Stimulated activated CD8-positive, alpha-beta memory T cell treated with anti-CD3 and anti-CD28 coated beads, Interleukin-4, amount 100 ng/mL, for 1 hour (primary cell): ENCODE measurements around the gene LRRC36.

Experiments
- DNase-seq, 2 donors: peaks; one replicate each; pipeline ENCODE4 v3.0.0-alpha.2; 2020; ENCODE audit warnings: low read depth in 2 of 2, low spot score in 1 of 2

The LRRC36 gene

DNA sequence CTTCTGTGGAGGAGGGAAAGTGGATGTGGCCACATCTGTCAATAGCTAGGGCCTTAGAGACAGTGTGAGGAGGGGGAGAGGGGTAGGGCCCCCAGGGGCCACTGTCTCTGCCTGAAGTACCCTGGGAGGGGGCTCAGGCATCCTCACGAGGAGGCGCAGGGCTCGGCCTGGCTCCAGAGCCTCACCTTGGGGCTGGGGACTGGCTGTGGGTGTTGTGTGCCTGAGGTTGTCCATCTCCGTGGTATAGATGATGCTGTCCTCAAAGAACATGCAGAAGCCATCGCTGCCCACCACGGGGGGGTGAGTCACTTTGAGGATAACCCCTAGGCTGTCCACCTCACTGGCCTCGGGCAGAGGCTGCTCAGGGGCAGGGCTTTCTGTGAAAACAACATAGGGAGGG, 35.2 kb upstream of the LRRC36 start:
- no peak for DNase-seq

DNA sequence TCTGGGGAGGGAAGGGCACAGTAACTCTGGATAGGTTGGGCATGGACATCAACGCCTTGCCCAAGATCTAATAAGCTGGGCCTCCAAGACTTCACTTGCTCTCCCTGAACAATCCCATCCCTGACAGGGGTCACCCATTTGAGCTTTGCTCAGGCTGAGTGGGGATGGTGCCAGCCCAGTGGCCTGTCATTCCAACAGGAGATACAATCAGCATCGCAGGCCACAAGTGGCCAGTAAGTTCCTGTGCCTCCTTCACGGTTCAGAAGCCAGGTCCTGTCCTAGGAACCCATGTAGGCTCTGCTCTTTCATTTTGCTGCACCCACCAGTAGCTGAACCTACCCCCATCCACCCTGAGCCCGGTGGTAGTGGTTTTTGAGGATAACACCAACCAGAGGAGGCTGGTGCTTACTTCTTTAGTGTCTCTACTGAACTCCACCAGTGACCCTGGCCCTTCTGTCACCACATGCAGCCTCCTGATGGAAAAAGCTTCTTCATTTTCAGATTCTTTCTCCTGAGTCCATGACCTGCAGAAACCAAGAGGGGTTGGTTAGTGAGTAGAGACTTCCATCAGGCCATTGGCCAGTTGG, 32.4 kb upstream of the LRRC36 start:
- no peak for DNase-seq

DNA sequence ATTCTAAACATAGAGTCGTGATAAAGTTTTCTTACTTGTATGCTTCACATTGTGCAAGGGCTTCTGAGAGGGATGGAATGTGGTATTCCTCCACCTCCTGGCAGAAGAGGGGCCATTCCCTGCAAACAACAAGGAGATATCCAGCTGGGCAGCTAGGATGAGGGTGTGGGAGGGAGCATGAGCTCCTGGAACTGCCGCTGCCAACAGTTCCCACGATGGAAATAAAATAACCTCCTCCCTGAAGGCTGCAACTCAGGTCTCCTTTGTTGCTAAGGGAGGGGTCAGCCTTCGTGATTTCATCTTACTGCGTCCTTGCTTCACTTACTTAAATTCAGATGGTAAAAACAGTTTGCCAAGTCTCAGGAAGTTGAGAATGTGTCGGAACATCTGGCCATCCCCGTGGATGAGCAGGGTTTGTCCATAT, 31.7 kb upstream of the LRRC36 start:
- no peak for DNase-seq

DNA sequence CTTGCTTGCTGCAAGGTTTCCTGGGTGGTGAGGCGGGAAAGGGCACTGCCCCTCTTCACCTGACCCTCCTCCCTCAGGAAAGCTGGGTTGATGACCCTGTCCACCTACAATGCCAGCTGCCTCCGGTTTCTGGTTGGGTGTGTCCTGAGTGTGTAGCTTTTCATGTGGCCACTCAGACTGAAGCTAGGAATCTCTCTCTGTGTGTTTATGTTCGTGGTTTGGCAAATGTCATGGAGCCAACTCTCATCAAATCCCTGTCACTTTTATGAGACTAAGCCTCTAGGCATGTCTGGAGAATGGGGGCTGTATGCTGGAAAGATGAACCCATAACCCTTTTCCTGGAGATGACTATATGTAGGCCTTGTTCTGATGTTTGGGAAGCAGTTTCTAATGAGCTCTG, 30.2 kb upstream of the LRRC36 start:
- DNase-seq, result no peak

- no peak for DNase-seq
Measured at GRCh38 chr16:67298277-67298676, 28.3 kb upstream of the LRRC36 start.

DNA sequence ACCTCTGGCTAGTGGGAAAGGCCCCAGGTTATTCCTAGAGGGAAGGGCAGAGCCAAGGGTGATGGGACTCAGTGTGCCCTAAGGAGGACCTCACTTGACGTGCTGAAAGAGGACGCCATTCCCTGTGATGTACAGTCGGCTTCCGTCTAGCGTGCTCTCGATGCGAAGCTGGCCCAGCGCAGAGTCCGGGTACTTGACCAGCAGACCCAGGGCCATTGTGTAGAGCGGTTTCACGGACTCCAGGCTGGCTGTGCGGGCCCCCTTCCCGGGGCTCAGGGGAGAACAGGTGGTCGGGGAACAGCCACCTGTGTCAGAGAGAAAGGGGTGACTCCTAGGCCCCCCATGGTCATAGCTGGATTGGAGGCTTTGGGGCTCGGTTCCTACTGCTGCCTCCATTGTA, 27.3 kb upstream of the LRRC36 start:
- no peak for DNase-seq

GRCh38 chr16:67301080-67301782, 25.4 kb upstream of the LRRC36 start:
- no peak for DNase-seq

DNA sequence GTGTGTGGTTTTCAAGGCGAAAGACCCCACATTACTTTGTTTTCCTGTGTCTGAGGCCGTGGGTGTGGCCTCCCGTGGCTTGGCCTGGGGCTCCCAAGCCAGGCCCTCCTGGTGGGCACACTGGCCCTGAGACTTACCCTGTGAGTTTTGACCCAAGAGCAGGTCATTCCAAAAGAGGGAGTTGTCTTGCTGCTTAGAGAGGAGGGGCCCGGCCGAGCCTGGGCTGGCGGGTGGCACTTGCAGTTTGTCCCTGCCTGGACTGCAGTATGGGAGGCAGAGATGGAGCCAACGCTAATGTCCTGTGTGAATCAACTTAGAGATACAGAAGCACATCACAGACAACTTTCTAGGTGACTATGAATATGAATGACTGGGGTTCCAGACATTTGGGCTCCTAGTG, 24.5 kb upstream of the LRRC36 start:
- DNase-seq, result no peak

DNA sequence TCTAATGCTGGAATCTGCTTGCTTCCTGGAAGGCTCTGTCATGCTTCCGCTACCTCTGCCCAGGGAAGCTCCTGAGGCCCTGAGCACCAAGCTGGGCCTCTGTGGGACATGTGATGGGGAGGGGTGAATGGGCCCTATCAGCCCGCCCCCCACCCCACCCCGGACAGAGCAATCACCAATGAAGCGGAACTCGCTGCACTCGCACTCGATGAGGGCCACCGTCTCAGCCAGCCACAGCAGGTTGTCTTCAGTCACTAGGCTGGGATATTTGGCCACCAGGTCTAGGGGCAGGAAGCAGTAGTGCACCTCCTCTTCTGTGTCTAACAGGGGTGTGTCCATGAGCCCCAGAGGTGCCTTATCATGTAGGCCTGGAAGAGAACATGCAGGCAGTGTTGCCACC, 23.6 kb upstream of the LRRC36 start:
- DNase-seq, result no peak

- no peak for DNase-seq
Measured at GRCh38 chr16:67304020-67304419, 22.6 kb upstream of the LRRC36 start.

- DNase-seq, result no peak
Measured at GRCh38 chr16:67305216-67306071, 21.2 kb upstream of the LRRC36 start.

GRCh38 chr16:67310561-67310960, 16.1 kb upstream of the LRRC36 start:
- no peak for DNase-seq

GRCh38 chr16:67311607-67312488, 14.8 kb upstream of the LRRC36 start:
- no peak for DNase-seq

- no peak for DNase-seq
Measured at GRCh38 chr16:67312719-67313118, 13.9 kb upstream of the LRRC36 start.

- DNase-seq, result no peak
Measured at GRCh38 chr16:67317853-67318252, 8.8 kb upstream of the LRRC36 start.

DNA sequence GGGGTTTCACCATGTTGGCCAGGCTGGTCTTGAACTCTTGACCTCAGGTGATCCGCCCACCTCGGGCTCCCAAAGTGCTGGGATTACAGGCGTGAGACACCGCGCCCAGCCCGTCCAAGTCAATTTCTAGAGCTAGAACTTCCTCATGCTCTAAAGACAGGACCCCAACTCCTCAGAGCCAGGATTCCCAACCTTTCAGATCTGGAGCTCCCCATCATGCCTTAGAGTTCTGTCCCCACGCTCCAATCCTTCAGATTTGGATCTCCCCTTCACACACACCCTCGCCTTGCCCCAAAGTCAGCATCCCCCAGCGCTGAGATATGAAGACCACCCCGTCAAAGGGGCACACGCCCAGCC, 522 bp upstream of the LRRC36 start:
- no peak for DNase-seq

DNA sequence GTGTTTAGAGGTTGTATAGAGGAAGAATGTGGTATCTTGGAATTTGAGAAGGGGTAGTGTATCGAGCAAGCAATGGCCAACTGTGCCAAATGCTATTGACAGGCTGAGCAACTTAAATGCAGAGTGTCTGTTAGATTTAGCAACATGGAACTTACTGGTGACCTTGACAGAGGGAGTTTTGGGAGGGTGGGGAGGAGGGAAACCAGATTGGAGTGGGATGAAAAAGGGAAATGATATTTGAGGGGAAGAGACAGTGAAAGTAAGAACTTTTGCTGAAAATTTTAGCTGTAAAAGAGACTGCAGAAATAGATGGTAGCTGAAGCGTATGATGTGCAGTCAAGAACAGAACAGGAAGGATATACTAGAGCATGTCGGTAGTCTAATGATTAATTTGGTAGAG, 1.1 kb downstream of the LRRC36 start:
- no peak for DNase-seq

DNA sequence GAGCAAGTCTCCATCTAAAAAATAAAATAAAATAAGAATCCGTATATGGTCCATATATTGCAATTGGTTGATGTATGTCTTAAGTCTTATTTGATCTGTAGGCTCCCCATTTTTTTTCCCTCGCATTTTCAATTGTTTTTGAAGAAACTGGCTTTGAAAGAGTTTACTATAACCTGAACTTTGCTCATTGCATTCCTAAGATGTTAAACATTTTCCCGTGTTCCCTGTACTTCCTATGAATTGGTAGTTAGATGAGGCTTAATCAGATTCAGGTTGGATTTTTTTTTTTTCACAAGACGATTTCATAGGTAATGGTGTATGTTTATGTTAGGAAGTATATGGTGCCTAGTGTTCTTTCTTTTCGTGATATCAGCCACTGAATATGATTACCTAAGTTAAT, 3.3 kb downstream of the LRRC36 start:
- no peak for DNase-seq

GRCh38 chr16:67333315-67333714, 6.7 kb downstream of the LRRC36 start:
- no peak for DNase-seq

GRCh38 chr16:67336116-67336515, 9.5 kb downstream of the LRRC36 start:
- DNase-seq, result no peak

DNA sequence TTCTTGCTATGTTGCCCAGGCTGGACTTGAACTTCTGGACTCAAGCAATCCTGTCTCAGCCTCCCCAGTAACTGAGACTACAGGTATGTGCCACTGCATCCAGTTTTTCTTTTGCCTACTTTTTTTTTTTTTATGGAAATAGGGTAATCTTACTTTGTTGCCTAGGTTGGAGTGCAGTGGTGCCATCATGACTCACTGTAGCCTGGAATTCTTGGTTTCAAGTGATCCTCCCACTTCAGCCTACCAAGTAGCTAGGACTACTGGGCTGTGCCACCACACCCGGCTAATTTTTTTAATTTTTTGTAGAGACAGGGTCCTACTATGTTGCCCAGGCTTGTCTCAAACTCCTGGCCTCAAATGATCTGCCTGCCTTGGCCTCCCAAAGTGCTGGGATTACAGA, 10.0 kb downstream of the LRRC36 start:
- DNase-seq, result no peak
